Dermis blood vessel endothelial cell (primary cell): ENCODE data around the gene MMUT. TPM values are rescaled to one million over a fixed set of nuclear protein-coding genes. Genes with fewer than 3 reads are reported as not detected.
"Not testable (repeated sequence)": the region's sequence is repeated elsewhere in the genome, so short reads cannot be mapped to it uniquely, and the experiment has no call there.

Source experiments
- DNase-seq: peaks from one replicate; pipeline ENCODE4 v3.0.0; 2010
- total RNA-seq: library from RNA; depleted of rRNA; stranded (reverse); fragments of >200 nt; gene quantifications from 2 replicates; pipeline ENCODE4 v1.2.3, GENCODE V29; 2014

MMUT gene
- total RNA-seq, 1 donor from 2014 or later = 11.1 TPM

- DNase-seq = no peak
Measured at GRCh38 chr6:49416195-49416594, 46.9 kb downstream of the MMUT start.

- DNase-seq = no peak
Measured at GRCh38 chr6:49415358-49415757, 47.7 kb downstream of the MMUT start.

GRCh38 chr6:49410564-49410963 lies 52.5 kb downstream of the MMUT start:
- no peak for DNase-seq

- DNase-seq = peak; percentile 88
Measured at GRCh38 chr6:49409951-49410542, 53.0 kb downstream of the MMUT start.

DNA sequence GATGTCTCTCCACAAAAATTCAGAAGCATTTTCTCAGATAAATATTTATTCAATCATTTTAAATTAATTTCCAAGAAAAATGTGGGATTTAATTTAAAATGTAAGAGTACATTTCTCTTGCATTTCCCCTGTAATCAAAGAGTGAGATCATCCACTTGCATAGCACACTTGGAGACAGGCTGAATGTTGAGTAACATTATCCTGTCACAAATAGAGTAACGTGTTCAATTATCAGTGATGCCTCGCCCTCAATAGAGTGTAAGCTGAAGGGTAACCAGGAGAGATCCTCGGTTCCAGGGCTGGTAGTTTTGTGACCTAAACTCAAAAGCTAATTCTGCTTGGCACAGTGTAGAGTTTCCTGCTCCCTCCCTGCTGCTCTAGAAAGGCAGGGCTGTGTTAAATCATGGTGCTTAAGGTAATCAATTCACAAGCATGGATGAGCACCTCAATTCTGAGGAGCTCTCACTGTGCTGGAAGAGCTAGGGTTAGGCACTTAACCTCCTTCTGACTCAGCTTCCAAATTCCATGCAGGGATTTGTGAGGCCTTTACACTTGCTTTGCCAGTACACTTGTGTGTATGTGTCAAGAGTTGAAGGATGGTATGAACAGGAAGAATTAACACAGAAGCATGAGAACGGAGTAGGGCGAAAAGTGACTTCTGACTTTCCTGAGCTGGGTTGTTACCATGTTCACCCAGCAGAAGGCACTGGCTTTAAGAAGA lies 56.6 kb downstream of the MMUT start:
- DNase-seq = no peak

DNA sequence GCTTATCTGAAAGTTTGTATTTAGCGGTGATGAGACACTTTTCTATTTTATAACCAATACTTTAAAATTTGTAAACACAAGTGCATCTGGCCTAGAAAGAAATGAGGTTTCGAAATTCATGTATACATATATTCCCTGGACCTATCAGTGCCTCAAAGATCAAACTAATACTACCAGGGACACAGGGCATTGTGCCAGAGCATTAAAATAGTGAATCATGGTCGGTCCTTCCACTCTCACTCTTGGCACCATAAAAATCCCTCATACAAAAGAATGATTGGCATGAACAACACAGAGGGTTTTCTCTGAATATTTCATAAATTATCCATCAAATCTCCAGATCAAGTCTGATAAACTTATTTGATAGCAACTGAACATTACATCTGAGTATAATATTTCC lies 62.0 kb downstream of the MMUT start:
- no peak for DNase-seq

DNA sequence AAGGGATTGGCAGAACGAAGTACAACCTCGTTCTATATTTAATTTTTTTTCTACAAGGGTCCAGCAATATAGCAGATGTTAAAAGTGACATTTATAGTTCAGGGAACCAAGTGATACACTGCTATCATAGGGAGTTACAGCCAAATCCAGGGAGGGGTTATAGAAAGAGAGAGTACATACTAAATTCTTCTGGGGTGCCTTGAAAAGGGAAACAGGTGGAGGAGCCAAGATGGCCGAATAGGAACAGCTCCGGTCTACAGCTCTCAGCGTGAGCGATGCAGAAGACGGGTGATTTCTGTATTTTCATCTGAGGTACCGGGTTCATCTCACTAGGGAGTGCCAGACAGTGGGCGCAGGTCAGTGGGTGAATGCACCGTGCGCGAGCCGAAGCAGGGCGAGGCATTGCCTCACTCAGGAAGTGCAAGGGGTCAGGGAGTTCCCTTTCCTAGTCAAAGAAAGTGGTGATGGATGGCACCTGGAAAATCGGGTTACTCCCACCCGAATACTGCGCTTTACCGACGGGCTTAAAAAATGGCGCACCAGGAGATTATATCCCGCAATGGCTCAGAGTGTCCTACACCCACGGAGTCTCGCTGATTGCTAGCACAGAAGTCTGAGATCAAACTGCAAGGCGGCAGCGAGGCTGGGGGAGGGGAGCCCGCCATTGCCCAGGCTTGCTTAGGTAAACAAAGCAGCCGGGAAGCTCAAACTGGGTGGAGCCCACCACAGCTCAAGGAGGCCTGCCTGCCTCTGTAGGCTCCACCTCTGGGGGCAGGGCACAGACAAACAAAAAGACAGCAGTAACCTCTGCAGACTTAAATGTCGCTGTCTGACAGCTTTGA lies 76.2 kb downstream of the MMUT start:
- not testable (repeated sequence) for DNase-seq

DNA sequence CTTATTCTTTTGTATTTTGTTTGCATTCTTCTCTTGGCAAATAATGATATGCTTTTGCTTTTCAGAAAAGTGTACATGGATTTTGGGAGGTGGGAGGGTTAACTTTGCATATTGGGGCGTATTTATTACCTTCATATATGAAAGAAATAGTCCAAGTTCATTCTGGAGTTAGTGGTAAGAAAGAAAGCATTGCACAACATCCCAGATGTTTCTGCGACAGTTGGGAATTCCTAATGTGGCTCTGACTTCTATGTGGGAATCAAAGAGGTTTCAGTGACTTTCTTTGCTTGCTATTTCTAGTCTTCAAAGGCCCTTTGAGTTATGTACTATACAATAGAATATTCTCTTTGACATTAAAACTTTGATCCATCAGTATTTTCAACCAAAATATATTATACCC lies 78.1 kb downstream of the MMUT start:
- DNase-seq = no peak

Other genes with a start within 250 kb of the MMUT start
- 5.1 and 8.7 TPM in 2 replicates for gene CENPQ, start 117 bp upstream of the MMUT start, total RNA-seq
- gene GLYATL3, start 36.7 kb upstream of the MMUT start, total RNA-seq = not detected in 2 replicates
- gene C6orf141, start 87.4 kb upstream of the MMUT start, total RNA-seq = 42.3 and 60.4 TPM in 2 replicates
- not detected in 2 replicates for gene RHAG, start 173.6 kb upstream of the MMUT start, total RNA-seq